HG02885 (cell line): Measurements from ENCODE around the gene ABLIM1.

Experiments used
- ATAC-seq: cut with Tn5 transposase; IDR thresholded peaks from one replicate; pipeline ENCODE4 v1.9.1; 2021; ENCODE audit warnings: mild to moderate bottlenecking; ENCODE audit not compliant: unreplicated experiment, poor library complexity

The ABLIM1 gene

GRCh38 chr10:114431414-114432135 lies 226.5 kb downstream of the ABLIM1 start:
- no peak for ATAC-seq

- ATAC-seq, result no peak
Measured at GRCh38 chr10:114430688-114431413, 227.2 kb downstream of the ABLIM1 start.

- ATAC-seq, result no peak
Measured at GRCh38 chr10:114429581-114430335, 228.3 kb downstream of the ABLIM1 start.

GRCh38 chr10:114427124-114427852 lies 230.8 kb downstream of the ABLIM1 start:
- no peak for ATAC-seq

- no peak for ATAC-seq
Measured at GRCh38 chr10:114426476-114426875, 231.6 kb downstream of the ABLIM1 start.

- ATAC-seq, result peak; percentile 81
Measured at GRCh38 chr10:114420811-114421485, 237.1 kb downstream of the ABLIM1 start.

- ATAC-seq, result no peak
Measured at GRCh38 chr10:114418109-114418508, 240.0 kb downstream of the ABLIM1 start.

- ATAC-seq, result no peak
Measured at GRCh38 chr10:114412907-114413797, 244.9 kb downstream of the ABLIM1 start.

GRCh38 chr10:114408968-114409444 lies 249.1 kb downstream of the ABLIM1 start:
- no peak for ATAC-seq

- peak; percentile 39 for ATAC-seq
Measured at GRCh38 chr10:114408112-114408967, 249.7 kb downstream of the ABLIM1 start.

GRCh38 chr10:114406455-114406854 lies 251.6 kb downstream of the ABLIM1 start:
- no peak for ATAC-seq

- ATAC-seq, result no peak
Measured at GRCh38 chr10:114405011-114405350, 253.1 kb downstream of the ABLIM1 start.

- ATAC-seq, result peak; percentile 42
Measured at GRCh38 chr10:114404171-114405010, 253.7 kb downstream of the ABLIM1 start, which contains the start of gene AFAP1L2. Gene AFAP1L2, minus strand, starts transcription at chr10:114404502. Its CDS starts 47 bp downstream, at chr10:114404455.

- ATAC-seq, result peak; percentile 36
Measured at GRCh38 chr10:114403541-114404161, 254.4 kb downstream of the ABLIM1 start.

GRCh38 chr10:114402871-114403540 lies 255.1 kb downstream of the ABLIM1 start:
- ATAC-seq, result no peak

- ATAC-seq, result no peak
Measured at GRCh38 chr10:114402233-114402632, 255.8 kb downstream of the ABLIM1 start.
